HG02885 (cell line): Measurements from ENCODE around the gene PCDHGA12.

Experiments
- ATAC-seq: cut with Tn5 transposase; IDR thresholded peaks from one replicate; pipeline ENCODE4 v1.9.1; 2021; ENCODE audit warnings: mild to moderate bottlenecking; ENCODE audit not compliant: unreplicated experiment, poor library complexity

The PCDHGA12 gene

DNA sequence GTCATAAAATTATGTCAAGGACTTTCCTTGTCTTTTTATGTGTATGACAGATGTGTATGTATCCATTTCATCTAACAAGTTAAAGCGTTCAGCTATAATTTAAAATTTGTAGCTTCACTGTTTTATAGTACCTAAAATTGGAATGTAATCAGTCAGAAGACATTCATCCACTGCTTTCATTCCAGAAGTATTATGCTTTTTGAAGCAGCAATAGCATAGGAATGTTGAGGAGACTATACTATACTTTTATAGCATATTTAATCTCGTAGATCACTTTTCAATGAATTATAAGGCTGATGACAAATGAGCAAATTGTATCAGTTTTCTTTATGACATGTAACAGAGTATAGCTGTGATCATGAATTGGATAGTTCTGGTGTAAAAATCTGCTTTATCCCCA, 6.9 kb downstream of the PCDHGA12 start:
- ATAC-seq = no peak

- no peak for ATAC-seq
These were observed 9.3 kb downstream of the PCDHGA12 start for GRCh38 chr5:141439411-141440141.

- ATAC-seq = no peak
These were observed 10.0 kb downstream of the PCDHGA12 start for GRCh38 chr5:141440341-141440740.

DNA sequence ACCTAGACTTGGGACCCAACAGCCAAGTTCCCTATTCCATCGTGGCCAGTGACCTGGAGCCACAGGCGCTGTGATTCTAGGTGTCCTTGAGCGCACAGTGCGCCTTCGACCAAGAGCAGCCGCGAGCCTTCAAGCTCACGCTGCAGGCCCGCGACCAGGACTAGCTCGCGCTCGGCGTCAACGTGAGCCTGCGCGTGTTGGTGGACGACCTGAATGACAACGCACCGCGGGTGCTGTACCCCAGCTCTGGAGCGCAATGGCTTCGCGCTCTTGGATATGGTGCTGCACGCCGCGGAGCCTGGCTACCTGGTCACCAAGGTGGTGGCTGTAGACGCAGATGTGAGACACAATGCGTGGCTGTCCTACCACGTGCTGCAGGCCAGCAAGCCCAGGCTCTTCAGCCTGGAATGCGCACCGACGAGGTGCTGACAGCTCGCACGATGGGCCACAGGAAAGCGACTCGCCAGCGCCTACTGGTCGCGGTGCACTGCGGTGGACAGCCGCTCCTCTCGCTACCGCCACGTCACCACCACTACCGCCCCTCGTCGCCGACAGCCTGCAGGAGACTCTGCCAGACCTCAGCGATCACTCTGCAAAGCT, 11.4 kb downstream of the PCDHGA12 start:
- ATAC-seq = no peak

DNA sequence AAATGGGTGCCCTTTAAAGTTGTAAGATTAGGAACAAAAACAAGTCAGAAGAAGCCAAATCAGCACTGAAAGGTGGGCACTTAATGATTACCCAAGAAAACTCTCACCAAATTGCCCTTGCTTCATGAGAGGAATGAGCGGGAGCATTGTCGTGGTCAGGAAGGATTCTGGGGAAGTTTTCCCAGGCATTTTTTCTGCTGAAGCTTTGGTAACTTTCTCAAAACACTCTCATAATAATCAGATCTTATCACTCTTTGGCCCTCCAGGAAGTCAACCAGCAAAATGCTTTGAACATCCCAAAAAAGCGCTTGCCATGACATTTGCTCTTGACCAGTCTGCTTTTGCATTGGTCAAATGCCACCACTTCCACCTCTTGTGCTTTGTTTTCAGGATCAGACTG, 35.0 kb downstream of the PCDHGA12 start:
- ATAC-seq = no peak

DNA sequence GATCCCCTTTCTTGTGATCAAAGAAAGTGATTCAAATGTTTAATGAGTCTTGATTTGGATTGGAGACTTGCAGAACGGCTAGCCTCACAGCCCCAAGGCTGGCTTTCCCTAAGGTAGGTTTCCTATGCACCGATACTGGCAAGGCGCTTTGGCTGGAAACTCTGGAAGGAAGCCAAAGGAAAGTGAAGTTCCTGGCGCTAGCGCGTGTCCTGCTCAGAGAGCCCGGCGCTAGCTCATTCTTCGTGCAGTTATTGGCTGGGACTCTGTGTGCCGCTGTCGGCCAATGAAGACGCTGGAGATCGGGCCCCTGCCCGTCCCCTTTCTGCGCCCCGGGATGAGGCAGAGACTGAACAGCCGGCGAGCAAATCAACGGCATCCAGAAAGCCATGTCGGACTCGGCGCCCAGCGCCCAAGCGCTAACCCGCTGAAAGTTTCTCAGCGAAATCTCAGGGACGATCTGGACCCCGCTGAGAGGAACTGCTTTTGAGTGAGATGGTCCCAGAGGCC, 45.4 kb downstream of the PCDHGA12 start, which contains the start of gene PCDHGC3:
Gene PCDHGC3 (plus strand): TSS at position 342 of the 507 bp plus-strand sequence. CDS start 151 bp downstream, at position 493.
- peak; percentile 99 for ATAC-seq

DNA sequence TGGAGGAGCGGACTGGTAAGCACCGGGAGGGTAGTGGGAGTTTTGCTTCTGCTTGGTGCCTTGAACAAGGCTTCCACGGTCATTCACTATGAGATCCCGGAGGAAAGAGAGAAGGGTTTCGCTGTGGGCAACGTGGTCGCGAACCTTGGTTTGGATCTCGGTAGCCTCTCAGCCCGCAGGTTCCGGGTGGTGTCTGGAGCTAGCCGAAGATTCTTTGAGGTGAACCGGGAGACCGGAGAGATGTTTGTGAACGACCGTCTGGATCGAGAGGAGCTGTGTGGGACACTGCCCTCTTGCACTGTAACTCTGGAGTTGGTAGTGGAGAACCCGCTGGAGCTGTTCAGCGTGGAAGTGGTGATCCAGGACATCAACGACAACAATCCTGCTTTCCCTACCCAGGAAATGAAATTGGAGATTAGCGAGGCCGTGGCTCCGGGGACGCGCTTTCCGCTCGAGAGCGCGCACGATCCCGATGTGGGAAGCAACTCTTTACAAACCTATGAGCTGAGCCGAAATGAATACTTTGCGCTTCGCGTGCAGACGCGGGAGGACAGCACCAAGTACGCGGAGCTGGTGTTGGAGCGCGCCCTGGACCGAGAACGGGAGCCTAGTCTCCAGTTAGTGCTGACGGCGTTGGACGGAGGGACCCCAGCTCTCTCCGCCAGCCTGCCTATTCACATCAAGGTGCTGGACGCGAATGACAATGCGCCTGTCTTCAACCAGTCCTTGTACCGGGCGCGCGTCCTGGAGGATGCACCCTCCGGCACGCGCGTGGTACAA, 46.0 kb downstream of the PCDHGA12 start:
- ATAC-seq = peak; percentile 33

- no peak for ATAC-seq
These were observed 46.8 kb downstream of the PCDHGA12 start for GRCh38 chr5:141477044-141477575.

DNA sequence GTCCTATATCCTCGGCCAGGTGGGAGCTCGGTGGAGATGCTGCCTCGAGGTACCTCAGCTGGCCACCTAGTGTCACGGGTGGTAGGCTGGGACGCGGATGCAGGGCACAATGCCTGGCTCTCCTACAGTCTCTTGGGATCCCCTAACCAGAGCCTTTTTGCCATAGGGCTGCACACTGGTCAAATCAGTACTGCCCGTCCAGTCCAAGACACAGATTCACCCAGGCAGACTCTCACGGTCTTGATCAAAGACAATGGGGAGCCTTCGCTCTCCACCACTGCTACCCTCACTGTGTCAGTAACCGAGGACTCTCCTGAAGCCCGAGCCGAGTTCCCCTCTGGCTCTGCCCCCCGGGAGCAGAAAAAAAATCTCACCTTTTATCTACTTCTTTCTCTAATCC, 47.5 kb downstream of the PCDHGA12 start:
- no peak for ATAC-seq

DNA sequence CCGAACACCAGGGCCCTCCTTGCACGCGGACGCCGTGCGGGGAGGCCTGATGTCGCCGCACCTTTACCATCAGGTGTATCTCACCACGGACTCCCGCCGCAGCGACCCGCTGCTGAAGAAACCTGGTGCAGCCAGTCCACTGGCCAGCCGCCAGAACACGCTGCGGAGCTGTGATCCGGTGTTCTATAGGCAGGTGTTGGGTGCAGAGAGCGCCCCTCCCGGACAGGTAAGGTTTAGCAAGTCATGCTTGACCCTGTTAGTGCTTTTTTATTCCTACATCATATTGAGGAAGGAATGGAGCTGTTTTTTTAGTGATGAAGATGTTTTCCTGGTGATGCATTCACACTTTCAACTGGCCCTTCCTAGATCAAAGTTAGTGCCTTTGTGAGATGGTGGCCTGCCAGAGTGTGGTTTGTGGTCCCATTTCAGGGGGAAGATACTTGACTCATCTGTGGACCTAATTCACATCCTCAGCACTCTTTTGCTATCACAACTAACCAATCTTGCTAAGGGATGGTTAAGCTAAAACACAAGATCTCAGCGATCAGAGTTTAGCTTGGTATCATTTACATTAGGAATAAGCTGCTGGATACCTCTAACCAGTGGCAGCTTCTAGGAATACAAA, 48.1 kb downstream of the PCDHGA12 start:
- no peak for ATAC-seq

- ATAC-seq = no peak
These were observed 49.5 kb downstream of the PCDHGA12 start for GRCh38 chr5:141479776-141480175.
